Keratinocyte (primary cell): ENCODE results near the gene SFT2D1.

ENCODE experiments used
- CTCF ChIP-seq, 3 experiments: IDR thresholded peaks in 1 of 3; conservative IDR thresholded peaks in 1 of 3; optimal IDR thresholded peaks in 1 of 3; 2 replicates in 2 of 3; 3 replicates in 1 of 3; pipeline versions ENCODE3 to v1.5.1; 2011; ENCODE audit warnings: low read length in 3 of 3, mild to moderate bottlenecking in 3 of 3, moderate library complexity in 2 of 3, control low read depth in 1 of 3, inconsistent platforms in 1 of 3; ENCODE audit not compliant: insufficient read depth in 2 of 3; ENCODE audit errors: extremely low read depth in 1 of 3
- EZH2 ChIP-seq: IDR thresholded peaks from one replicate; pipeline ENCODE4 v1.6.1; 2012; ENCODE audit warnings: inconsistent platforms, mild to moderate bottlenecking, low read length, moderate library complexity

GRCh38 chr6:166341464-166341863 lies 881 bp downstream of the SFT2D1 start:
- no peak for TF ChIP-seq CTCF (optimal IDR thresholded peaks at IDR 0.05 in 1 of 3, IDR thresholded peaks at IDR 0.05 in 1 of 3, conservative IDR thresholded peaks at IDR 0.05 in 1 of 3; ENCODE audit: extremely low read depth in 1 of 3, insufficient read depth in 2 of 3, low read length in 3 of 3)
- TF ChIP-seq EZH2: no peak
